ENCODE measurements around the gene TCERG1L.

The TCERG1L gene

GRCh38 chr10:131127138-131127589 lies 184.4 kb downstream of the TCERG1L start:
- DNase-seq (ENCODE audit: low spot score): no peak
- no peak for FAIRE-seq

- FAIRE-seq (no peak), DNase-seq (ENCODE audit: low spot score) (no peak)
Observed at GRCh38 chr10:131126321-131127137, 185.0 kb downstream of the TCERG1L start.

GRCh38 chr10:131125511-131126225 lies 185.9 kb downstream of the TCERG1L start:
- DNase-seq (ENCODE audit: low spot score) (no peak), FAIRE-seq (no peak)

- no peak for DNase-seq (ENCODE audit: low spot score)
- FAIRE-seq: no peak
Observed at GRCh38 chr10:131124945-131125344, 186.6 kb downstream of the TCERG1L start.

DNA sequence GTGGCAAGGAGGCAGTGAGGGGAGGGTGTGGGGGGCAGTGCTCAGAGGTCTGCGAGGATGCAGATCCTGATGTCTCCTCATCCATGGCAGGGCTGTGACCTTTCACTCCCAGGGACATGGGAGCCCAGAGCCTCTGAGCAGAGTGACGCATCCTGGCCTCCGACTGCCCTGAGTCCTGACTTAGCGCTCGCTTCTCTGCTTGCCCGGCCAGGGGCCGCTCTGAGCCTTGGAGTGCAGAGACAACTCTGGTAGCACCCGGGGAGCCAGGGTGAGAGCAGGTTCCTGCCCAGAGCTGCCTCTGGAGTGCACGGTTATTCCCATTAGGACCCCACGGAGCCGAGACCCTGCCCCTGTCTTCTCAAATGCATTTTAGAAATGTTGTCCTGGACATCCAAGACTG lies 188.0 kb downstream of the TCERG1L start:
- DNase-seq (ENCODE audit: low spot score): no peak
- FAIRE-seq: no peak

DNA sequence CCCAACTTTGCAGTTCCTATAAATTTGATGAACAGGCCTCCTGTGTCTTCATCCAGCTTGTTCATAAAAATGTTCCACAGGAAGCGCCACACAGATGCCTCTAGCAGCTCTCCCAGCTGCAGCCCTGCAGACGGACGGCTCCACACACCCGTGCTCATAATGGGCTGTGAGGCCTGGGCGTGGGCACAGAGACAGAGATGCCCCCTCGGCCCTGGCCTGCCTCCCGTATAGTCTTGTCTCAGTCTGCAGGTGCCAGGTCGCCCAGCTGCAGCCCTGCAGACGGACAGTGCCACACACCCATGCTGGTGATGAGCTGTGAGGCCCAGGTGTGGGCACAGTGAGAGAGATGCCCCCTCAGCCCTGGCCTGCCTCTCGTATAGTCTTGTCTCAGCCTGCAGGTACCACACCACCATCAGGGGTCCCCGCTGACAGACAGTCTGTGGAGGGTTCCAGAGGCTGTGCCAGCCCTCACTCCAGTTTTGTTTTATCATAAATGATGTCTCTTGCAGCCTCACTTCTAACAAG lies 189.9 kb downstream of the TCERG1L start:
- DNase-seq (ENCODE audit: low spot score): no peak
- no peak for FAIRE-seq

DNA sequence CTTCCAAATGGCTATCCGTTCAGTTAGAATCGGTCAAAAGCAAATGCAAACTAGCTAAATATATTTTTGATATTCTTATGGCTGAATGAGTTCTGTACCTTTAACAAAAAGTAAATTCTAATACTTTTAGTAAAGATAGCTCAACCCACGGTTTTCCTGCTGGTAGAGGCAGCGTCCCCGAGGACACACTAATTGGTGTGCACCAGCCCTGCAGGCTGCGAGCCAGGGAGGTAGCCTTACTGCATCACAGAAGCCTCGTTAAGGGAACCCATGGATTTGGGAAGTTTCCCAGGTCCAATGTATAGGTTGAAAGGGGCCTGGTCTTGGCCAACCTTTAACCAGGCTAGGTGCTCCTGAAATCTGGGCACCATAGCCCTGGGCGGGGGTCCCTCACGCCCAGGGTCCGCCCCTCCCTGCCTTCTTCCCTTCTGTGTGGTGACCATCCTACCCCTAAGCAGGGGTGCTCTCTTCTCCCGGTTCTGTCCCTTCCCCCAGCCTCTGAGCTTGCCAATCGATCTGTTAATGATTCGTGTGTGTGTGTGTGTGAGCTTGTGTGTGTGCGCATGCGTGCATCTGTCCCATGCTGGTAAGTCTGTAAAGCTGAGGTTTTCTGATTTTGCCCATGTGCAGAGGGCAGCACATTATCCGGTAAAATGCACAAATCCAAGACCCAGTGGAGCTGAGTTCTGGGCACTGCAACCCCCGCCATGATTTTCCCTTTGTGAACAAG lies 191.7 kb downstream of the TCERG1L start:
- DNase-seq (ENCODE audit: low spot score) (no peak), FAIRE-seq (no peak)

- no peak for DNase-seq (ENCODE audit: low spot score)
- FAIRE-seq: no peak
Observed at GRCh38 chr10:131117416-131118212, 193.9 kb downstream of the TCERG1L start.

DNA sequence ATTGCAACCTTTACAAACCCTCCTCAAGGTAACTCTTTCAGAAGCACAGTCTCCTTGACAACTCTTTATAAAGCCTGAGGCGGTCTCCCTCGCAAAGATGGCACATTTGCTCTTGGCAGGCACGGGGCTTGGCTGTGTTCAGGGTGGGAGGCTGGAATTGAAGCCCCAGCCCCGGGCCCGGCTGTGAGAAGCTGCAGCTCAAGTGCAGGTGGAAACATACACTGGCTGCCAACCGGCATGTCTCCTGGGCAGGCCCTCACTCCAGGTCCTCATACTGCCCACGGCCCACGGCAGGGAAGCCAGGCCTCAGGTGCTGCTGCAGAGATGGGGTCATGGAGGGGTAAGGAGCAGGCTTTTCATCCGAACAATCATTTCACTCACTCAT lies 194.5 kb downstream of the TCERG1L start:
- FAIRE-seq (no peak), DNase-seq (ENCODE audit: low spot score) (no peak)

DNA sequence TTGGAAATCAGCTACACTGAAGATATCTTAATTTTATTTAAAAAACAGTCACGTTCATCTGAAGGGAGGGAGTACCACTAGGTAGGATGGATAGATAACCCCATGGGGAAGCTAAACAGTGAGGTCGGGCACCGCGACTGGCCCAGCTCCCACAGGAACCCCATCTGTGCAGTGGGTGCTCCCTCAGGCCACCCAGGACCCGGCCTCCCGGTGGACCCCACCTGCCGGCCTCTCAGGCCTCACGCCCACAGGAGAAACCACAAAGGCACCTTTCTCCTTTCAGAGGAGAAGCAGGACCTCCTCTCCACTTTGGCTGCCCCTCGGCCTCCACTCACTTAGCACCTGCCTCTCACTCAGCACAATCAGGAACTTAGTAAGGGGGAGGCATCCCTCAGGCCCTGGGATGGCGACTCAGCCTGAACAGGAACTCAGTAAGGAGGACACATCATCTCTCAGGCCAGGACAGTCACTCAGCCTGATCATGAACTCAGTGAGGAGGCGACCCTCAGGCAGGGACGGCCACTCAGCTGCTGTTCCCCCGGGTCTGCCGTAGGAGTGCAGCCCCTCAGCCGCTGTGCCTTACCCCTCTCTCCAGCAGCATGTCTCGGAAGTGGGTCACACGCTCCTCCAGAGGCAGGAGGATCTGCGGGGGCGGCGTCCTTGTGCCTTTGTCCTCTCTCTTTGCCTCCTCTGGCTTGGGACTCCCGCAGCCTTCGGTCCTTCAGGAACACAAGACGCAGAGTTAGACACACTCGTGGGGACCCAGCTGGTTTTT lies 195.1 kb downstream of the TCERG1L start:
- FAIRE-seq (no peak), DNase-seq (ENCODE audit: low spot score) (no peak)

DNA sequence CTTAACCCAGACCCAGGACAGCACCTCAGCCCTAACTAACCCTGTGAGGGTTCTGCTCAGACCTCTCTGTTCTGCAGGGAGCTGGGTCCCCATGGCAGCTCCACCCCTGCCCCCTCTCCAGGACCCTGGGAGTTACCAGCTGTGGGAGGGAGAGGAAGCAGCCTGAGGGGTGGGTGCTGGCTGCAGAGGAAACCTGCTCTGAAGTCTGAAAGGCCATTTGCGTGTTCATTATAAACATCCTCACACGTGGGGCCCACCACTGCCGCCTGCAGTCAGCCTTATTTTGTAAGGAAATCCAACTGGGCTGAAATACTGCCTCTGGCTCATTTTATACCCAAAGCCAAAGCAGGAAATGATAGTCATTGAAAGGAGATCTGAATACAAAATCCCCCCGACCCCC lies 195.7 kb downstream of the TCERG1L start:
- no peak for DNase-seq (ENCODE audit: low spot score)
- FAIRE-seq: no peak

DNA sequence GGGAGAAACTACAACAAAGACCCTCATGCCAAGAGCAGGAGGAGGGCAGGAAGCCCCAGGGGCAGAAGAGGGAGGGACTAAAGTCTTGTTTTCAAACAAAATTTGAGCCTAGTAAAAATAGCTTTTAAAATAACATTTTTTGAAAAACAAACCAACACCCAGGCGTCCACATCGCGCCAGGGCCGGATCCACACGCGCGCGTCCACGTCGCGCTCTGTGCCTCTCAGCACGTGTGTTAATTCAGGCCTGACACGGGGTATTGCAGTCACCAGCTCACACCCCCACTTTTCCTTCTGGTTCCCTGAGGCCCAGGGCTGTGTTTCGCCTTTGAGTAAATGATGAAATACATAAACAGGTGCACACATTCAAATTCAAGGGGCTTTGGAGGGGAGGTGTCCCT lies 196.2 kb downstream of the TCERG1L start:
- DNase-seq (ENCODE audit: low spot score): no peak

DNA sequence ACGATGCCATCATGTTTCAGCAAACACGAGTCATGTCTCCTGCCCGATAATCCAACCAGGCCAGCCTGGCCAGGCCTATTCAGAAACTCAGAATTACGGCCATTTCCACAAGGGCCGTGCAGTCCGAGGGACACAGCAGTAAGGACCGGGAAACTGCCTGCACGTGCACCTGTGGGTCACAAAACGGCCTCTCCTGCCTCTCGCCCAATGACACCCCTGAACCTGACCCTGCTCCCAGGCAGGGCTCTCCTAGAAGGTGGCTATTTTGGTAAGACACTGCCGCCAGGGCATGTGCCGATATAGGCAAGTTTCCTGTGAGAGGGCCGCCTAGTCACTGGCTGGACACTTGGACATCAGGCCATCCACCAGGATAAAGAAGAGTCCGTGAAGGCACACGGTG lies 196.7 kb downstream of the TCERG1L start:
- no peak for FAIRE-seq
- no peak for DNase-seq (ENCODE audit: low spot score)

More for the DNA sequence above, 196.2 kb downstream of the TCERG1L start:
- no peak for FAIRE-seq

DNA sequence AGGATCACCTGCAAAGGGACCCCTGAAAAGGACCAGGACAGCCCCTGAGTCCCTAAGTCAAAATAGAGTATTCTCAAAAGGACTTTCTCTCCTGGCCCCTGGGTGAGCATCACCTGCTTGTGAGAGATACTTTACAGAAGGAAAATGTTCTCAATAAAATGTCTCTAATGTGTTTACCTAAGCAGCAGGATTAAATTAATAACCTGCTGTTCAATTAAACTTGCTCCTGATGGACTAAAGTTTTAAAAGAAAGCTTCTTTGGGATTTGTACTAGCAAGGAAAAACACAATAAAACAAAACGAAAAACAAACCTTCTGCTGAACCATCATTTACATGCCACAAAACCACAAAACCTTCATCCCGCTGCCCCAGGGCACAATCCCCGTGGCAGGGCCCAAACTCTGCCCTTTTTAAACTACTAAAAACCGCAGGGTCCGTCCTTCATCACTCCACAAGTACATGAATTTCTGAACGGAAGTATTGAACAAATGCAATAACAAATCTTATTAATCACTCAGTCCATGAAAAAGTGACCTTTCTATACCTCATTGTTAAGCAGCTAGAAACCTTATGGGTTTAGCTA lies 197.7 kb downstream of the TCERG1L start:
- FAIRE-seq: no peak
- no peak for DNase-seq (ENCODE audit: low spot score)

DNA sequence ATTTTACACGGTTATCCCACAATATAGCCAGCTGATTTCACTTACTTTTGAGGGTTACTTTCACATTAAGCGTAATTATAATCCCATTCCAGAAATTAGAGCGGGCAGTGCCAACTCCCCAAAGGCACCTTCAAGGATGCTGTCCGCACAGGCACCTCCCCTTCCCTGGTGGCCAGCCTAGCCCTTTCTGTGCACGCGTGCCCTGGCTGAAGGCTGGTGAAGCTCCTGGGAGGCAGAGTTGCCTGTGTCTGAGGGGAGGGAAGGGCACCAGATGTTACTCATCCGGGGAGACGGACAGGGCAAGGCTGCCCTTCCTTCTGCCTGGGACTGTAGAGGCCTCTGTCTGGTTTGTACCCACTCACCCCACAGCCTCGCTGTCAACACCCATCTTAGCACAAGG lies 198.4 kb downstream of the TCERG1L start:
- FAIRE-seq (no peak), DNase-seq (ENCODE audit: low spot score) (no peak)

DNA sequence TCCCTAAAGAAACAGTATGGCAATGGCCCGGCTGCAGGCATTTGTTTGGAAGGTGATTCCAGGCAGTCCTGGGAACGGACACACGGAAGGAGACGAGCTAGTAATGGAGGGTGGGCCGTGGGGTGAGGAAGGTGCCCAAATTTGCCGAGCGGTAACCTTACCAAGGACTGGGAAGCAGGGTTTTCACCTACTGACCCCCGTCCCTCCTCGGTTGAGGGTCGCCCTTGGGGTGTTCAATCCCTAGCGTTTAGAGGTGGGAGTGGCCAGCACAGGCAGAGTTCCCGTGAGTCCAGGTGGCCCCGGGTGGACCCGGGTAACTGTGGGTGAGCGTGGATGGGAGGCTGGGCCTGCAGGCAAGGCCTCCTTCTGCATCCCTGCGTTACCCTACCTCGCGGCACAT lies 198.8 kb downstream of the TCERG1L start:
- FAIRE-seq (no peak), DNase-seq (ENCODE audit: low spot score) (no peak)

DNA sequence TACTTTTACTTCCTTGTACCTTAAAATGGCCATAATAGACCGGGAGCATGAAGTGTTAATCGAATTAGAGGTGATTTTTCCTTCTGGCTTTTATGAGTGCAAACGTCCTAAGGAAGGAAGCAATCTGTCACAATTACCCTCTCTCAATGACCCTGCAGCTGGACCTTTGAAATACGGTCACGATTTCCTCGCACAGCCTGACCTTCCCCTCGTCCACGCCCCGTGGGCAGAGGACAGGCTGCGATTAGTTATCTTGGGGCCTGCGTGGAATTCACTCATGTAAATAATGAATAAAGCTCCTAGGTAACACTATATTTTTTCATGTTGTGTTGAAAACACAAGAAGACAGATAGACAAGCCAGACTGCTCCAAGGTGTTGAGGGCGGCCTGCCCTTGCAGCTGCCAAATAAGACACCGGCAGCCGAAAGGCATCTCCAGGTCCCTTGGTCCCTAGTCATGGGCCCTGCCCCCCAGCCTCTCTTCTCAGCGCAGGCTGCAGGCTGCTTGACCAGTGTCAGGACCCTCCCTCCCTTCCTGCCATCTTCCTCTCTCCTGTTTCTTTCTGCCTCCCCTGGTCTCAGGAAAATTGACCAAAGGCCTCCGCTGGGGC lies 199.9 kb downstream of the TCERG1L start:
- FAIRE-seq: no peak
- no peak for DNase-seq (ENCODE audit: low spot score)

DNA sequence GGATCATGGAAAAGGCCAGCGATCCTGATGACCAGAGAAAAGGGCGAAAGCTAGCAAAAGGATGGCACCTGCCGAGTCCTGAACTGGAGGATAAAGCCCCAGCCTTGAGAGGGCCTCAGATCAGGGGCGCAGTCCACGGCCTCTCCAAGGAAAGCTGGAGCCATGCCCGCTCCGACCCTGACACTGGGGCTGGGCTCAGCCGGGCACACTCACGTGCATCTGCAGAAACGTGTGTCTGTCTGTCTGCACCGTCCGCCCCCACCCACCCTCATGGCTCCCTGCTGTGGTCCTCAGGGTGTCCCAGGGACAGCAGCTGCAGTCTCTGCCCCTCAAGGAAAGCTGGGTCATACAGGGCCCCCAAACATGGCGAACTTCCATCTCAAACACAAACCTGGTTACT lies 200.5 kb downstream of the TCERG1L start:
- FAIRE-seq: no peak
- no peak for DNase-seq (ENCODE audit: low spot score)

GRCh38 chr10:131110241-131110783 lies 201.2 kb downstream of the TCERG1L start:
- DNase-seq (ENCODE audit: low spot score) (no peak), FAIRE-seq (no peak)
